ENCODE results near the gene HECTD4. TPM values are rescaled to one million over a fixed set of nuclear protein-coding genes. Genes with fewer than 3 reads are reported as not detected.

The HECTD4 gene
- total RNA-seq, 1 experiment from 2014 or later, result 51.3 TPM

- no peak for DNase-seq (ENCODE audit: low read depth, low spot score)
- TF ChIP-seq SIN3A (IDR thresholded peaks at IDR 0.05; ENCODE audit: borderline replicate concordance, insufficient read depth, low read depth, low read length) (no peak), POLR2AphosphoS5 (IDR thresholded peaks at IDR 0.05; ENCODE audit: low read depth, low read length) (no peak), TCF7L2 (IDR thresholded peaks at IDR 0.05; ENCODE audit: low read depth, low read length) (no peak)
- TF ChIP-seq, protein P1, sequence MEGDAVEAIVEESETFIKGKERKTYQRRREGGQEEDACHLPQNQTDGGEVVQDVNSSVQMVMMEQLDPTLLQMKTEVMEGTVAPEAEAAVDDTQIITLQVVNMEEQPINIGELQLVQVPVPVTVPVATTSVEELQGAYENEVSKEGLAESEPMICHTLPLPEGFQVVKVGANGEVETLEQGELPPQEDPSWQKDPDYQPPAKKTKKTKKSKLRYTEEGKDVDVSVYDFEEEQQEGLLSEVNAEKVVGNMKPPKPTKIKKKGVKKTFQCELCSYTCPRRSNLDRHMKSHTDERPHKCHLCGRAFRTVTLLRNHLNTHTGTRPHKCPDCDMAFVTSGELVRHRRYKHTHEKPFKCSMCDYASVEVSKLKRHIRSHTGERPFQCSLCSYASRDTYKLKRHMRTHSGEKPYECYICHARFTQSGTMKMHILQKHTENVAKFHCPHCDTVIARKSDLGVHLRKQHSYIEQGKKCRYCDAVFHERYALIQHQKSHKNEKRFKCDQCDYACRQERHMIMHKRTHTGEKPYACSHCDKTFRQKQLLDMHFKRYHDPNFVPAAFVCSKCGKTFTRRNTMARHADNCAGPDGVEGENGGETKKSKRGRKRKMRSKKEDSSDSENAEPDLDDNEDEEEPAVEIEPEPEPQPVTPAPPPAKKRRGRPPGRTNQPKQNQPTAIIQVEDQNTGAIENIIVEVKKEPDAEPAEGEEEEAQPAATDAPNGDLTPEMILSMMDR (IDR thresholded peaks at IDR 0.05), result no peak
- TF ChIP-seq, protein P2, sequence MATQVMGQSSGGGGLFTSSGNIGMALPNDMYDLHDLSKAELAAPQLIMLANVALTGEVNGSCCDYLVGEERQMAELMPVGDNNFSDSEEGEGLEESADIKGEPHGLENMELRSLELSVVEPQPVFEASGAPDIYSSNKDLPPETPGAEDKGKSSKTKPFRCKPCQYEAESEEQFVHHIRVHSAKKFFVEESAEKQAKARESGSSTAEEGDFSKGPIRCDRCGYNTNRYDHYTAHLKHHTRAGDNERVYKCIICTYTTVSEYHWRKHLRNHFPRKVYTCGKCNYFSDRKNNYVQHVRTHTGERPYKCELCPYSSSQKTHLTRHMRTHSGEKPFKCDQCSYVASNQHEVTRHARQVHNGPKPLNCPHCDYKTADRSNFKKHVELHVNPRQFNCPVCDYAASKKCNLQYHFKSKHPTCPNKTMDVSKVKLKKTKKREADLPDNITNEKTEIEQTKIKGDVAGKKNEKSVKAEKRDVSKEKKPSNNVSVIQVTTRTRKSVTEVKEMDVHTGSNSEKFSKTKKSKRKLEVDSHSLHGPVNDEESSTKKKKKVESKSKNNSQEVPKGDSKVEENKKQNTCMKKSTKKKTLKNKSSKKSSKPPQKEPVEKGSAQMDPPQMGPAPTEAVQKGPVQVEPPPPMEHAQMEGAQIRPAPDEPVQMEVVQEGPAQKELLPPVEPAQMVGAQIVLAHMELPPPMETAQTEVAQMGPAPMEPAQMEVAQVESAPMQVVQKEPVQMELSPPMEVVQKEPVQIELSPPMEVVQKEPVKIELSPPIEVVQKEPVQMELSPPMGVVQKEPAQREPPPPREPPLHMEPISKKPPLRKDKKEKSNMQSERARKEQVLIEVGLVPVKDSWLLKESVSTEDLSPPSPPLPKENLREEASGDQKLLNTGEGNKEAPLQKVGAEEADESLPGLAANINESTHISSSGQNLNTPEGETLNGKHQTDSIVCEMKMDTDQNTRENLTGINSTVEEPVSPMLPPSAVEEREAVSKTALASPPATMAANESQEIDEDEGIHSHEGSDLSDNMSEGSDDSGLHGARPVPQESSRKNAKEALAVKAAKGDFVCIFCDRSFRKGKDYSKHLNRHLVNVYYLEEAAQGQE (IDR thresholded peaks at IDR 0.05; ENCODE audit: insufficient read depth in 1 of 2, low read depth in 2 of 2, low read length in 1 of 2), result no peak
- Histone ChIP-seq H3K4me1 (ENCODE audit: control insufficient read depth, insufficient read depth, low read length) (no peaks in the 10 kb centered on the region), H3K4me3 (ENCODE audit: low read depth in 2 of 2, low read length in 2 of 2) (no peak overlapping the region), H3K9me3 (ENCODE audit: control insufficient read depth, insufficient read depth, low read depth, low read length) (no peaks in the 10 kb centered on the region), H3K27me3 (ENCODE audit: control insufficient read depth, insufficient read depth, low read length) (no peaks in the 10 kb centered on the region), H3K36me3 (ENCODE audit: control insufficient read depth, insufficient read depth, low read length) (no peaks in the 10 kb centered on the region), H3K27ac (ENCODE audit: low read length) (no peak overlapping the region)
- intact Hi-C loops (cut with micrococcal nuclease; ENCODE audit: unreplicated experiment), result no loop called here
- ATAC-seq, result no peak
- ChIA-PET CTCF (no interaction called here), POLR2A (interaction anchor here (0.6 kb wide), 1 partner anchor 15 kb away, joined by 3 read pairs; no protein-coding TSS in a partner anchor)
- in situ Hi-C loops (cut with HindIII; ENCODE audit: low pct_unique_long_range_greater_than_20kb, low sequenced_read_pairs), result no loop called here
- no TSS peak for BruUV-seq (replicated peaks)
Measured at GRCh38 chr12:112425582-112426382, 43.6 kb upstream of the HECTD4 start.

- ATAC-seq, result no peak
- POLR2A ChIA-PET, result no interaction called here
- no TSS peak for BruUV-seq (replicated peaks)
- CTCF ChIA-PET, result no interaction called here
- in situ Hi-C loops (cut with HindIII; ENCODE audit: low pct_unique_long_range_greater_than_20kb, low sequenced_read_pairs), result no loop called here
- no peak overlapping the region for H3K4me3 ChIP-seq (ENCODE audit: low read depth in 2 of 2, low read length in 2 of 2)
- no peaks in the 10 kb centered on the region; the same call in 1 of the 2 replicates for H3K36me3 ChIP-seq (ENCODE audit: control insufficient read depth, insufficient read depth, low read length)
- no peaks in the 10 kb centered on the region for H3K27me3 ChIP-seq (ENCODE audit: control insufficient read depth, insufficient read depth, low read length)
- intact Hi-C loops (cut with micrococcal nuclease; ENCODE audit: unreplicated experiment), result no loop called here
- H3K27ac ChIP-seq (ENCODE audit: low read length), result no peak overlapping the region
- 0 out of 2 replicates have a peak, but pooled peaks cover 3% of the 10 kb centered on the region for H3K4me1 ChIP-seq (ENCODE audit: control insufficient read depth, insufficient read depth, low read length)
- H3K9me3 ChIP-seq (ENCODE audit: control insufficient read depth, insufficient read depth, low read depth, low read length), result no peaks in the 10 kb centered on the region
- no peak for TF ChIP-seq POLR2AphosphoS5 (IDR thresholded peaks at IDR 0.05; ENCODE audit: low read depth, low read length)
- no peak for TF ChIP-seq TCF7L2 (IDR thresholded peaks at IDR 0.05; ENCODE audit: low read depth, low read length)
- TF ChIP-seq SIN3A (IDR thresholded peaks at IDR 0.05; ENCODE audit: borderline replicate concordance, insufficient read depth, low read depth, low read length), result no peak
- TF ChIP-seq, protein P2 (IDR thresholded peaks at IDR 0.05; ENCODE audit: insufficient read depth in 1 of 2, low read depth in 2 of 2, low read length in 1 of 2), result no peak
- TF ChIP-seq, protein P1 (IDR thresholded peaks at IDR 0.05), result no peak
- no peak for DNase-seq (ENCODE audit: low read depth, low spot score)
Measured at GRCh38 chr12:112424126-112424525, 41.9 kb upstream of the HECTD4 start.

Data from Panc1 (cell line).